ENCODE data around the gene TFAP2B.

Gene TFAP2B

GRCh38 chr6:50842446-50842845 is 23.8 kb downstream of the TFAP2B start:
- no peak overlapping the region for H3K9ac ChIP-seq (ENCODE audit: low read length)
- no peaks in the 10 kb centered on the region for H3K9me3 ChIP-seq (ENCODE audit: insufficient read depth, low read length)
- no peaks in the 10 kb centered on the region for H3K27me3 ChIP-seq (ENCODE audit: low read length)
- H3K4me3 ChIP-seq (ENCODE audit: insufficient read depth, low read length, poor library complexity, severe bottlenecking): no peak overlapping the region
- no peak overlapping the region for H3K4me2 ChIP-seq (ENCODE audit: low read depth, low read length, poor library complexity, severe bottlenecking)
- no peaks in the 10 kb centered on the region for H3K9me2 ChIP-seq (replicated peaks; ENCODE audit: insufficient read depth, low read length)
- TF ChIP-seq CTCF (IDR thresholded peaks at IDR 0.05; ENCODE audit: insufficient read depth, low read length, poor library complexity, severe bottlenecking) (no peak), EZH2phosphoT487 (conservative IDR thresholded peaks at IDR 0.05; ENCODE audit: low read length) (no peak)
- no peak overlapping the region for H3K27ac ChIP-seq (ENCODE audit: low read depth, low read length)
- H3K79me2 ChIP-seq (ENCODE audit: insufficient read depth, low read length): no peaks in the 10 kb centered on the region
- no peaks in the 10 kb centered on the region for H4K20me1 ChIP-seq (ENCODE audit: low read depth, low read length)
- H3K36me3 ChIP-seq (ENCODE audit: low read length): no peaks in the 10 kb centered on the region
- H3F3A ChIP-seq (ENCODE audit: insufficient read depth): no peaks in the 10 kb centered on the region
- no peak overlapping the region for H2AFZ ChIP-seq (ENCODE audit: low read depth, low read length, severe bottlenecking)

GRCh38 chr6:50842861-50843384 is 24.3 kb downstream of the TFAP2B start:
- H3K27me3 ChIP-seq (ENCODE audit: low read length): no peaks in the 10 kb centered on the region
- no peak overlapping the region for H3K4me3 ChIP-seq (ENCODE audit: insufficient read depth, low read length, poor library complexity, severe bottlenecking)

GRCh38 chr6:50843842-50844241 is 25.2 kb downstream of the TFAP2B start:
- no peak overlapping the region for H3K4me3 ChIP-seq (ENCODE audit: insufficient read depth, low read length, poor library complexity, severe bottlenecking)
- no peak overlapping the region for H3K4me2 ChIP-seq (ENCODE audit: low read depth, low read length, poor library complexity, severe bottlenecking)
- no peaks in the 10 kb centered on the region for H3K36me3 ChIP-seq (ENCODE audit: low read length)
- no peaks in the 10 kb centered on the region for H4K20me1 ChIP-seq (ENCODE audit: low read depth, low read length)
- H3K27ac ChIP-seq (ENCODE audit: low read depth, low read length): no peak overlapping the region
- TF ChIP-seq CTCF (IDR thresholded peaks at IDR 0.05; ENCODE audit: insufficient read depth, low read length, poor library complexity, severe bottlenecking) (no peak), EZH2phosphoT487 (conservative IDR thresholded peaks at IDR 0.05; ENCODE audit: low read length) (no peak)
- no peaks in the 10 kb centered on the region for H3K9me3 ChIP-seq (ENCODE audit: insufficient read depth, low read length)
- no peak overlapping the region for H2AFZ ChIP-seq (ENCODE audit: low read depth, low read length, severe bottlenecking)
- no peaks in the 10 kb centered on the region for H3K79me2 ChIP-seq (ENCODE audit: insufficient read depth, low read length)
- H3K9me2 ChIP-seq (replicated peaks; ENCODE audit: insufficient read depth, low read length): no peaks in the 10 kb centered on the region
- no peak overlapping the region for H3K9ac ChIP-seq (ENCODE audit: low read length)
- no peaks in the 10 kb centered on the region for H3F3A ChIP-seq (ENCODE audit: insufficient read depth)
- no peaks in the 10 kb centered on the region for H3K27me3 ChIP-seq (ENCODE audit: low read length)

More at GRCh38 chr6:50842861-50843384, 24.3 kb downstream of the TFAP2B start:
- Histone ChIP-seq H3K9me3 (ENCODE audit: insufficient read depth, low read length) (no peaks in the 10 kb centered on the region), H3K27ac (ENCODE audit: low read depth, low read length) (no peak overlapping the region), H3K9ac (ENCODE audit: low read length) (no peak overlapping the region), H3F3A (ENCODE audit: insufficient read depth) (no peaks in the 10 kb centered on the region), H3K79me2 (ENCODE audit: insufficient read depth, low read length) (no peaks in the 10 kb centered on the region), H3K4me2 (ENCODE audit: low read depth, low read length, poor library complexity, severe bottlenecking) (no peak overlapping the region), H4K20me1 (ENCODE audit: low read depth, low read length) (no peaks in the 10 kb centered on the region), H3K9me2 (replicated peaks; ENCODE audit: insufficient read depth, low read length) (no peaks in the 10 kb centered on the region), H3K36me3 (ENCODE audit: low read length) (no peaks in the 10 kb centered on the region), H2AFZ (ENCODE audit: low read depth, low read length, severe bottlenecking) (no peak overlapping the region)
- TF ChIP-seq CTCF (IDR thresholded peaks at IDR 0.05; ENCODE audit: insufficient read depth, low read length, poor library complexity, severe bottlenecking): no peak
- no peak for TF ChIP-seq EZH2phosphoT487 (conservative IDR thresholded peaks at IDR 0.05; ENCODE audit: low read length)
